Heart left ventricle (tissue), 13 donors: ENCODE data around the gene KNDC1.

Experiments
- POLR2A ChIP-seq, 2 donors: fragments of 450-650 bp; IDR thresholded peaks; one replicate each; pipeline ENCODE4 v1.6.1; 2017; ENCODE audit warnings: antibody characterized with exemption in 2 of 2, mild to moderate bottlenecking in 2 of 2, moderate library complexity in 2 of 2
- TF ChIP-seq, protein P1 (sequence below), 12 donors: fragments of 200-600 bp; sonication (generic) in 4 of 12; IDR thresholded peaks; one replicate each; pipeline versions ENCODE4 v1.5.0 to v1.8.0; 2018 to 2022; ENCODE audit warnings: antibody characterized with exemption in 12 of 12, mild to moderate bottlenecking in 5 of 12
- donor health status: ischemic (EF 13 %, LVEDD 7.1; RV severe dilation, severe dysfunction).
- donor health status: DM: no; HTN: yes; CAD: no.
- donor health status: DM: no; HTN: no; CAD: no.
- donor health status: ischemic (EF 25% LVEDD 6.9; RV normal size, moderate dysfunction).
- donor health status: ischemic (EF 25% LVEDD 5.7; RV mildly dilated, moderate dysfunction).
- donor health status: ischemic (EF 35%, LVEDD 5.7; RV mildly dilated, moderate dysfunction).
- donor health status: nonischemic (EF 11% LVEDD 7.7; RV severe dilation, severe dysfunction).
- donor health status: DM: yes; HTN: yes; CAD: no.
- donor health status: PGD.
- donor health status: ischemic (EF 29% LVEDD 5.4; RV normal size, mild dysfunction).
- donor health status: nonischemic (EF 23%, LVEDD 6.1; RV moderate dilation, normal function).

DNA sequence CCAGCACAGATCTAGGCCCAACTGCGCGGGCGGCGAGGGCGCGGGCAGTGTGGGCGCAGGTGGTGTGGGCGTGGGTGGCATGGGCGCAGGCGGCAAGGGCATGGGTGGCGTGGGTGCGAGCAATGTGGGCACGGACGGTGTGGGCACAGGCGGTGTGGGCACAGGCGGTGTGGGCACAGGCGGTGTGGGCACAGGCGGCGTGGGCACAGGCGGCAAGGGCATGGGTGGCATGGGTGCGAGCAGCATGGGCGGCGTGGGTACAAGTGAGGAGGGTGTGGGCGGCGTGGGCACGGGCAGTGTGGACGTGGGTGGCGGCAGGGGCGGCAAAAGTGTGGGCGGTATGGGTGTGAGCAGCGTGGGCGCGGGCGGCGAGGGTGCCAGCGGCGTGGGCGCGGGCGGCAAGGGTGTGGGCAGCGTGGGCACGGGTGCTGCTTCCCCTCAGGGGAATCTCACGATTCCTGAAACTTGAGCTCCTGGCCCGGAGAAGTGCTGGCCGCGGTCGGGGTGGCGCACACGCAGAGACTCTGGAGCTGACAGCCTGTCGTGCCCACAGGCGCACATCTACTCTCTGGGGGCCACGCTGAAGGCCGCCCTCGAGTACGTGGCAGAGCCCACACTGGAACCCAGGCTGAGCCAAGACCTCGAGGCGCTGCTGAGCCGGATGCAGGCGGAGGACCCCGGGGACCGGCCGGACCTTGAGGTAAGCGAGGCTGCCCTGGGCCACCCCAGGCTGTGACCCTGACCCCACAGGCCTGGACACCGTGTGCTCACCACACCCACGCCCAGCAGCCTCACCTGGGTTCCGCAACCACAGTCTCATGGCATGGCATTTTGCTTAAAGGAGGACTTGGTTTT, 23.0 kb downstream of the KNDC1 start:
- TF ChIP-seq POLR2A (IDR thresholded peaks at IDR 0.05) = no peak
- TF ChIP-seq, protein P1, sequence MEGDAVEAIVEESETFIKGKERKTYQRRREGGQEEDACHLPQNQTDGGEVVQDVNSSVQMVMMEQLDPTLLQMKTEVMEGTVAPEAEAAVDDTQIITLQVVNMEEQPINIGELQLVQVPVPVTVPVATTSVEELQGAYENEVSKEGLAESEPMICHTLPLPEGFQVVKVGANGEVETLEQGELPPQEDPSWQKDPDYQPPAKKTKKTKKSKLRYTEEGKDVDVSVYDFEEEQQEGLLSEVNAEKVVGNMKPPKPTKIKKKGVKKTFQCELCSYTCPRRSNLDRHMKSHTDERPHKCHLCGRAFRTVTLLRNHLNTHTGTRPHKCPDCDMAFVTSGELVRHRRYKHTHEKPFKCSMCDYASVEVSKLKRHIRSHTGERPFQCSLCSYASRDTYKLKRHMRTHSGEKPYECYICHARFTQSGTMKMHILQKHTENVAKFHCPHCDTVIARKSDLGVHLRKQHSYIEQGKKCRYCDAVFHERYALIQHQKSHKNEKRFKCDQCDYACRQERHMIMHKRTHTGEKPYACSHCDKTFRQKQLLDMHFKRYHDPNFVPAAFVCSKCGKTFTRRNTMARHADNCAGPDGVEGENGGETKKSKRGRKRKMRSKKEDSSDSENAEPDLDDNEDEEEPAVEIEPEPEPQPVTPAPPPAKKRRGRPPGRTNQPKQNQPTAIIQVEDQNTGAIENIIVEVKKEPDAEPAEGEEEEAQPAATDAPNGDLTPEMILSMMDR (IDR thresholded peaks at IDR 0.05) = no peak
